Measurements from ENCODE around the gene TRPT1.

TRPT1 gene

GRCh38 chr11:64206457-64207255 lies 19.3 kb downstream of the TRPT1 start, which contains the start of gene FERMT3:
Gene FERMT3, plus strand, starts transcription at chr11:64206721. Its CDS starts 644 bp downstream, at chr11:64207365.
- no peak for DNase-seq

DNA sequence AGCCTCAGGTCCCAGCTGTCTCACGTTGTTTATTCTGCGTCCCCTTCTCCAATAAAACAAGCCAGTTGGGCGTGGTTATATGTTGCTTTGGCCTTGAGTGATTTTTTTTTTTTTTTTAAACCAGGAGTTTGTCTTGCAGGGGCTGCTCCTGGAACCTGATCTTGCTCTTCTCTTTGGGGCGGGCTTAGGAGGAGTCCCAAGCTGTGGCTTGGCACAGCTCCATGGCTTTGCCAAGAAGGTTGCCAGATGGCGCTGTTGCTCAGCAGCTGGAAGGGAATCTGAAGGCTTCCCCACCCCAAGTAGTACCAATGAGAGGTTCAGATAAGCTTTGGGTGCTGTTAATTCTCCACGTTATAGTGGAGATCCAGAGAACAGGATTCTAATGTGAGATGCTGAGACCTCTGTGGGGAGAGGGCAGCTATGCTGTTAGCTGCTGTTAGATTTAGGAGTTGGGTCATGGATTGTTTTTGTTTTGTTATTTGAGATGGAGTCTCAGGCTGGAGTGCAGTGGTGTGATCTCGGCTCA lies 21.5 kb downstream of the TRPT1 start:
- DNase-seq = peak; percentile 69

- no peak for DNase-seq
Observed at GRCh38 chr11:64204080-64204440, 21.9 kb downstream of the TRPT1 start.

DNA sequence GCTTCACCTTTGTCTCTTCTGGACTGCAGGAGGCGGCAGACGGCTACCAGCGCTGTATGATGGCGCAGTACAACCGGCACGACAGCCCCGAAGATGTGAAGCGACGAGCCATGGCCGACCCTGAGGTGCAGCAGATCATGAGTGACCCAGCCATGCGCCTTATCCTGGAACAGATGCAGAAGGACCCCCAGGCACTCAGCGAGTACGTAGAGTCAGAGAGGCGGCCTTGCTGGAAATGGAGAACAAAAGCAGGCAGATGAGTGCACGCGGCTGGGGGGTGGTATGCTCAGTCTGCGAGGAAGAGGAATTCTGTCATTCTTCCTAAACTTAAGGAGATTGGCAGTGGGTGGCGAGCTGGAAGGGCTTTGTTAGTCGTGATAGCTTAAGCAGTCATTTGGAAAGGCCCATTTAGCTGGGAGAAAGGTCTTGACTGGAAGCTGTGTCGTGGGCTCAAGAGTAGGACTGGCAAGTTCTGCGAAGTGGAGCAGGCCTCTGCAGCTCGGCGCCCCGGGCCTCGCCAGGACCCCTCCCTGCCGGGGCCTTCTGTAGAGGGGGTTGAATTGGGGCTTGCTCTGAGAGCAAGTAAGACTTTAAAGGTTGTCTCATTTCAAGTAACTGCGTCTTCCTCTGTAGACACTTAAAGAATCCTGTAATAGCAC lies 22.4 kb downstream of the TRPT1 start:
- no peak for DNase-seq

- DNase-seq = no peak
Observed at GRCh38 chr11:64202992-64203391, 23.0 kb downstream of the TRPT1 start.

DNA sequence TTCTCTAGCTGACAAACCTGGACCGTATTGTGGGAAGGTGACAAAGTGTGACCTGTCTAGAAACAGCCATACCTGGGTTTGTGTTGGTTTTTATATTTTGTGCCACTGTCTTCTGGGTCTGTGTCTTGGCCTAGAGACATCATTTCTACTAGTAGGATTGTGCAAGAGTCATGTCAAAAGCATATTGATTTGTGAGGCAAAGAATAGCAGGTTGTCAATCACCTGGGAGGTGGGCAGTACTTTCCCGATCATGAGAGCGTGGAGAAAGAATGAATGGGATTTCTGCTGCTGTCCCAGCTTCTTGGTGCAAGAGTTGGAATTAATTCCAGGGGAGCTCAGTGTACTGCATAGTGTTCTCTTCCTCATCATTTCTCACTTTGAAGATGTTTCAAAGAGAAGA lies 24.4 kb downstream of the TRPT1 start:
- no peak for DNase-seq

GRCh38 chr11:64198511-64198910 lies 27.5 kb downstream of the TRPT1 start:
- DNase-seq = no peak

DNA sequence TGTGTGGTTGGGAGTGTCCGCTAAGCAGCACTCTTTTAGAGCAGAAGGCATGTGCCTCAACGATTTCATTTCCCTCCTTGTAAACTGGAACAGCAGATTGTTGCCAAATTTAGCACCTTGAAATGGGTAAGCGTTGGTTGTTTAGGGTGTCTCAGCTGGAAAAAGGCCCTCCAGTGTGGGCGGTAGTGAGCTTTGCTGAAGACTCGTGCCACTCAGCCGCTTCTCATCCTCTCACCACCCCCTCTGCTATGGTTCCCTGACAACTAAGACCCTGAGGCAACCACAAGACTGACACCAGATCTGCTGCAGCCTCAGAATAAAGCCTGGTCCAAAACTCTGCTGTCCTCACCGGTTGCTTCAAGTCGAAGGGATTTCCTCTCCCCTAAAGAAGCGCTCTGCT lies 29.4 kb downstream of the TRPT1 start:
- no peak for DNase-seq

GRCh38 chr11:64192434-64192833 lies 33.6 kb downstream of the TRPT1 start:
- DNase-seq = no peak

- DNase-seq = peak; percentile 40
Observed at GRCh38 chr11:64186492-64187165, 39.4 kb downstream of the TRPT1 start.

GRCh38 chr11:64185693-64186491 lies 40.1 kb downstream of the TRPT1 start, which contains the start of gene STIP1:
Gene STIP1, plus strand, starts transcription at chr11:64186171. Its CDS starts 91 bp downstream, at chr11:64186262.
- DNase-seq = peak; percentile 100

- no peak for DNase-seq
Observed at GRCh38 chr11:64185175-64185692, 40.8 kb downstream of the TRPT1 start.

- DNase-seq = no peak
Observed at GRCh38 chr11:64183890-64184289, 42.1 kb downstream of the TRPT1 start.

DNA sequence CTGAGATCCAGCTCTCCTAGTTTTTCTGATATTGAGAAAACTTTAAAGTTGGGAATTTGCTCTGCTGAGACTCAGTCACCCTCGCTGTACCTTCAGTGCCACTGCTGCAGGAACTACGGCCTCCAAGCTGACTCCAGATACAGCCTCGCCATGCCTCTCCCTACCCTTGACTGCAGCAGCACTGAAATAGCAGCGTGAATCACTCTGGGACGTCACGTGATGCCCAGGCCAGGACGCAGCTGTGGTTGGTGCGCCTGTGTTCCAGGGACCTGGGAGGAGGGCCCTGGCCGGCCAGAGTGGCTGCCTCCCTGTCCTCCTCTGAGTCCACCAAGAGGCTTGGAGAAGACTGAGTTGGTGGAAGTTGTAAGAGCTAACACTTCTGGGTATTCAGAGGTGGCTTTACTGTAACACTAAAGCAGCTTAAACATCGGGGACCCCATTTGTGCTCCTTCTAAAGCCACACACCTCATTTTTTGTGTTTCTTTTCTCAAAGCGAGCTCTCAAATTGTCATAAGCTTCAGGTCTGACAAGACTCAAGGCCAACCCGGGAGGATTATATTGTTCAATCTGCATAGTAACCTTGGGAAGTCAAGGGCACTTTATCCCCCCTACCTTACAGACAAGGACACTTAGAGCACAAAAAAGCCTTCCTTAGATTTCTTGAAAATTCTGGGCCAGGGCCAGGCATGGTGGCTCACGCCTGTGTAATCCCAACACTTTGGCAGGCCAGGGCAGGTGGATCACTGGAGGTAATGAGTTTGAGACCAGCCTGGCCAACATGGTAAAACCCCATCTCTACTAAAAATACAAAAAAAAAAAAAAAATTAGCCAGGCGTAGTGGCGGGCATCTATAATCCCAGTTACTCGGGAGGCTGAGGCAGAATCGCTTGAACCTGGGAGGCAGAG lies 44.2 kb downstream of the TRPT1 start:
- DNase-seq = peak; percentile 73

DNA sequence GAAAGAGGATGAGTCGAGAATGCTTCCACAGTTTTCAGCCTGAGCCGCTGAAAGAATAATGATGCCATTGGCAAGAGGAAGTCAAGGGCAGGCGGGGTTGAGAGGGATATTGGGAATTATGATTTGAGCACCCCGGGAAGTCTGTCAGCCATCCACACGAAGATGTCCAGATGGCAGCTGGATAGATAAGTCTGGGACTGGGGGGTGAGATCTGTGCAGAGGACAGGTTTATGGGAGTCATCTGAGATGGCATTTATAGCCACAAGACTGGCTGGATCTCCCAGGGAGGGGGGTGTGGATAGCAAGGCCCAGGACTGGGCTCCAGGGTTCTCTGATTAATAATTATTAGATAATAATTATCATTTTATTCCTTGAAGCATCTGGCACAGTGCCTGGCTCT lies 45.1 kb downstream of the TRPT1 start:
- DNase-seq = no peak

GRCh38 chr11:64178951-64179639 lies 46.9 kb downstream of the TRPT1 start:
- no peak for DNase-seq

GRCh38 chr11:64178203-64178602 lies 47.8 kb downstream of the TRPT1 start:
- no peak for DNase-seq

DNA sequence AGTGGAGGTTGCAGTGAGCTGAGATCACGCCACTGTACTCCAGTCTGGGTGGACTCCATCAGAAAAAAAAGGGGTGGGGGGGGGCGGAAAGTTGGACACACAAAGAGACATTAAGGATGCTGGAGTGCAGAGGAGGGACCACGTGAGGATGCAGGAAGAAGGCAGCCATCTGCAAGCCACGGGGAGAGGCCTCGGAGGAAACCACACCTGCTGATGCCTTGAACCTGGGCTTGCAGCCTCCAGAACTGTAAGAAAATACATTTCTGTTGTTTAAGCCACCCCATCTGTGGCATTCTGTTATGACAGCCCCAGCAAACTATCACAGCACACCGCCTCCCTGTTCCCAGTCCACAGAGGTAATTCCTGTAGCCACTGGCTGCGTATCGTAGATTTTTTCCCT lies 49.2 kb downstream of the TRPT1 start:
- no peak for DNase-seq
